Stimulated activated CD8-positive, alpha-beta memory T cell treated with anti-CD3 and anti-CD28 coated beads, Interleukin-15, amount 100 ng/mL, for 4 hours (primary cell): Measurements from ENCODE around the gene DCLRE1A.

Experiments
- DNase-seq, 2 donors: peaks; one replicate each; pipeline ENCODE4 v3.0.0-alpha.2; 2020; ENCODE audit warnings: low read depth in 2 of 2

Gene DCLRE1A

GRCh38 chr10:113788604-113789083, 65.2 kb downstream of the DCLRE1A start:
- DNase-seq, result no peak
